Liver (tissue), 9 donors: Measurements from ENCODE around the gene STAT1. TPM values are rescaled to one million over a fixed set of nuclear protein-coding genes. Genes with fewer than 3 reads are reported as not detected.

ENCODE experiments used
- DNase-seq: peaks from one replicate; pipeline ENCODE4 v3.0.0-alpha.2; 2017; ENCODE audit warnings: low spot score
- H3K27ac ChIP-seq, 2 donors: one replicate each; pipeline ENCODE4 v1.7.0; 2013; ENCODE audit warnings: inconsistent platforms in 2 of 2, low read length in 2 of 2, control low read depth in 1 of 2, low read depth in 1 of 2, mild to moderate bottlenecking in 1 of 2
- H3K27me3 ChIP-seq, 4 donors: one replicate each; pipeline versions ENCODE4 v1.6.1 to v1.7.0; 2013; ENCODE audit warnings: low read length in 3 of 4, inconsistent platforms in 1 of 4, mild to moderate bottlenecking in 1 of 4, moderate library complexity in 1 of 4; ENCODE audit not compliant: control insufficient read depth in 4 of 4, insufficient read depth in 4 of 4
- H3K36me3 ChIP-seq, 4 donors: one replicate each; pipeline versions ENCODE4 v1.6.1 to v1.7.0; 2013; ENCODE audit warnings: low read length in 3 of 4, mild to moderate bottlenecking in 3 of 4, low read depth in 1 of 4, moderate library complexity in 1 of 4; ENCODE audit not compliant: control insufficient read depth in 4 of 4, insufficient read depth in 3 of 4
- H3K4me1 ChIP-seq, 4 donors: one replicate each; pipeline versions ENCODE4 v1.6.1 to v1.7.0; 2013; ENCODE audit warnings: low read length in 3 of 4, mild to moderate bottlenecking in 3 of 4, moderate library complexity in 1 of 4; ENCODE audit not compliant: control insufficient read depth in 4 of 4, insufficient read depth in 4 of 4
- H3K4me3 ChIP-seq, 3 donors: one replicate each; pipeline versions ENCODE4 v1.6.1 to v1.7.0; 2013; ENCODE audit warnings: low read length in 3 of 3, control low read depth in 1 of 3, low read depth in 1 of 3, mild to moderate bottlenecking in 1 of 3
- H3K9ac ChIP-seq, 2 donors: one replicate each; pipeline ENCODE4 v1.7.0; 2013; ENCODE audit warnings: low read length in 2 of 2, mild to moderate bottlenecking in 2 of 2, moderate library complexity in 2 of 2, control low read depth in 1 of 2, low read depth in 1 of 2
- H3K9me3 ChIP-seq, 4 donors: one replicate each; pipeline versions ENCODE4 v1.6.1 to v1.7.0; 2013; ENCODE audit warnings: low read length in 3 of 4; ENCODE audit not compliant: control insufficient read depth in 4 of 4
- CTCF ChIP-seq: fragments of 150-350 bp; IDR thresholded peaks from 2 replicates; pipeline ENCODE4 v1.5.1; 2017; ENCODE audit warnings: improper control_type of control experiment, low read depth, low read length; ENCODE audit not compliant: missing input control
- EGR1 ChIP-seq, 2 donors: IDR thresholded peaks; 2 replicates each; pipeline ENCODE4 v1.6.1; 2016 to 2018; ENCODE audit warnings: antibody characterized with exemption in 2 of 2, low read depth in 2 of 2
- FOXA1 ChIP-seq: IDR thresholded peaks from 2 replicates; pipeline ENCODE4 v1.6.1; 2016; ENCODE audit warnings: antibody characterized with exemption
- FOXA2 ChIP-seq: IDR thresholded peaks from 2 replicates; pipeline ENCODE4 v1.6.1; 2016; ENCODE audit warnings: antibody characterized with exemption
- GABPA ChIP-seq, 2 donors: IDR thresholded peaks in 1 of 2; conservative IDR thresholded peaks in 1 of 2; 2 replicates each; pipeline ENCODE4 v1.6.1; 2016; ENCODE audit warnings: antibody characterized with exemption in 2 of 2, mild to moderate bottlenecking in 1 of 2, moderate library complexity in 1 of 2
- HNF4A ChIP-seq, 2 donors: conservative IDR thresholded peaks; 2 replicates each; pipeline ENCODE4 v1.6.1; 2016; ENCODE audit warnings: antibody characterized with exemption in 2 of 2, mild to moderate bottlenecking in 2 of 2
- HNF4G ChIP-seq: IDR thresholded peaks from 2 replicates; pipeline ENCODE4 v1.6.1; 2016; ENCODE audit warnings: antibody characterized with exemption
- JUND ChIP-seq, 2 donors: IDR thresholded peaks; 2 replicates each; pipeline ENCODE4 v1.6.1; 2016; ENCODE audit warnings: antibody characterized with exemption in 2 of 2
- MAX ChIP-seq: IDR thresholded peaks from 2 replicates; pipeline ENCODE4 v1.6.1; 2016; ENCODE audit warnings: antibody characterized with exemption
- NR2F2 ChIP-seq: IDR thresholded peaks from 2 replicates; pipeline ENCODE4 v1.6.1; 2016; ENCODE audit warnings: antibody characterized with exemption
- RAD21 ChIP-seq, 2 donors: IDR thresholded peaks; 2 replicates each; pipeline ENCODE4 v1.6.1; 2016; ENCODE audit warnings: antibody characterized with exemption in 2 of 2, mild to moderate bottlenecking in 2 of 2
- REST ChIP-seq: IDR thresholded peaks from 2 replicates; pipeline ENCODE4 v1.6.1; 2016; ENCODE audit warnings: antibody characterized with exemption, mild to moderate bottlenecking
- RXRA ChIP-seq, 2 donors: IDR thresholded peaks; 2 replicates each; pipeline ENCODE4 v1.6.1; 2017 to 2018; ENCODE audit warnings: antibody characterized with exemption in 2 of 2, mild to moderate bottlenecking in 1 of 2
- SP1 ChIP-seq: IDR thresholded peaks from 2 replicates; pipeline ENCODE4 v1.6.1; 2018; ENCODE audit warnings: antibody characterized with exemption, mild to moderate bottlenecking
- TAF1 ChIP-seq: conservative IDR thresholded peaks from 2 replicates; pipeline ENCODE4 v1.6.1; 2016; ENCODE audit warnings: antibody characterized with exemption, mild to moderate bottlenecking
- ZBTB33 ChIP-seq: IDR thresholded peaks from 2 replicates; pipeline ENCODE4 v1.6.1; 2016; ENCODE audit warnings: antibody characterized with exemption
- WGBS: extraction: QIAGEN DNeasy Blood & Tissue Kit; methylation state at CpG from one replicate; pipeline ENCODE4 v1.1.7; 2013; 5-methylcytosine and 5-hydroxymethylcytosine counted together
- polyA plus RNA-seq, 2 donors: library from polyadenylated mRNA; stranded (reverse) in 1 of 2; unstranded in 1 of 2; fragments of 200-250 nt in 1 of 2; fragments of >200 nt in 1 of 2; fragmentation: Nextera tagmentation in 1 of 2; extraction: Ambion mirVana in 1 of 2; gene quantifications; one replicate each; pipeline versions ENCODE4 v1.2.1 to v1.2.3, GENCODE V29; 2013 to 2015
- total RNA-seq, 2 donors: library from RNA; depleted of rRNA; stranded (reverse); fragments of >200 nt; gene quantifications; one replicate each; pipeline ENCODE4 v1.2.3, GENCODE V29; 2014
- donor health status: healthy.
- donor health status: healthy.
- donor health status: healthy.
- donor health status: healthy.
- donor health status: healthy.

Gene STAT1
- total and polyA plus RNA-seq, 4 donors, result 26.2 to 78.7 (median 45.6) TPM

- Histone ChIP-seq H3K9ac (no peak overlapping the region), H3K27me3 (no peaks in the 10 kb centered on the region), H3K4me1 (no peaks in the 10 kb centered on the region), H3K27ac (no peak overlapping the region), H3K4me3 (no peak overlapping the region), H3K9me3 (no peaks in the 10 kb centered on the region), H3K36me3 (peaks cover 15 to 92% (median 85%) of the 10 kb centered on the region in 4 donors)
- TF ChIP-seq EGR1 (IDR thresholded peaks at IDR 0.05; ENCODE audit: low read depth in 2 of 2), result no peak
- no peak for DNase-seq
- 99% methylated on average over 1 of the region's 1 CpG for WGBS
Observed at GRCh38 chr2:190973262-190973661, 40.7 kb downstream of the STAT1 start.

GRCh38 chr2:190972846-190973245 lies 41.1 kb downstream of the STAT1 start:
- TF ChIP-seq TAF1 (no peak), RXRA (IDR thresholded peaks at IDR 0.05) (no peak), ZBTB33 (no peak)
- Histone ChIP-seq H3K9ac (no peak overlapping the region), H3K27me3 (no peaks in the 10 kb centered on the region), H3K27ac (no peak overlapping the region), H3K36me3 (peaks cover 15 to 91% (median 85%) of the 10 kb centered on the region in 4 donors), H3K4me3 (no peak overlapping the region), H3K4me1 (no peaks in the 10 kb centered on the region), H3K9me3 (no peaks in the 10 kb centered on the region)
- no peak for DNase-seq
- WGBS, result 82% methylated on average over 3 of the region's 3 CpGs

- H3K27ac ChIP-seq, result no peak overlapping the region
- H3K36me3 ChIP-seq, result peaks cover 16 to 92% (median 85%) of the 10 kb centered on the region in 4 donors
- H3K4me3 ChIP-seq, result no peak overlapping the region
- TF ChIP-seq RXRA (IDR thresholded peaks at IDR 0.05) (no peak), FOXA1 (no peak), ZBTB33 (no peak), RAD21 (IDR thresholded peaks at IDR 0.05) (no peak), HNF4A (conservative IDR thresholded peaks at IDR 0.05) (no peak), SP1 (no peak), EGR1 (IDR thresholded peaks at IDR 0.05; ENCODE audit: low read depth in 2 of 2) (no peak), REST (no peak), FOXA2 (no peak), CTCF (no peak), MAX (no peak), GABPA (IDR thresholded peaks at IDR 0.05 in 1 of 2, conservative IDR thresholded peaks at IDR 0.05 in 1 of 2) (no peak), NR2F2 (no peak), HNF4G (no peak), JUND (IDR thresholded peaks at IDR 0.05) (no peak)
- no peaks in the 10 kb centered on the region for H3K4me1 ChIP-seq
- no peaks in the 10 kb centered on the region for H3K9me3 ChIP-seq
- WGBS, result 87% methylated on average over 2 of the region's 2 CpGs
- no peaks in the 10 kb centered on the region for H3K27me3 ChIP-seq
- DNase-seq, result no peak
- H3K9ac ChIP-seq, result no peak overlapping the region
Observed at GRCh38 chr2:190972213-190972612, 41.8 kb downstream of the STAT1 start.
